ENCODE results near the gene PPP2R5C. TPM values are rescaled to one million over a fixed set of nuclear protein-coding genes. Genes with fewer than 3 reads are reported as not detected.
A peak's percentile ranks its signal among the peaks of the same experiment; 100 is the strongest.

Gene PPP2R5C
- total and polyA plus RNA-seq, 7 donors, result 90.2 to 175 (median 131) TPM

DNA sequence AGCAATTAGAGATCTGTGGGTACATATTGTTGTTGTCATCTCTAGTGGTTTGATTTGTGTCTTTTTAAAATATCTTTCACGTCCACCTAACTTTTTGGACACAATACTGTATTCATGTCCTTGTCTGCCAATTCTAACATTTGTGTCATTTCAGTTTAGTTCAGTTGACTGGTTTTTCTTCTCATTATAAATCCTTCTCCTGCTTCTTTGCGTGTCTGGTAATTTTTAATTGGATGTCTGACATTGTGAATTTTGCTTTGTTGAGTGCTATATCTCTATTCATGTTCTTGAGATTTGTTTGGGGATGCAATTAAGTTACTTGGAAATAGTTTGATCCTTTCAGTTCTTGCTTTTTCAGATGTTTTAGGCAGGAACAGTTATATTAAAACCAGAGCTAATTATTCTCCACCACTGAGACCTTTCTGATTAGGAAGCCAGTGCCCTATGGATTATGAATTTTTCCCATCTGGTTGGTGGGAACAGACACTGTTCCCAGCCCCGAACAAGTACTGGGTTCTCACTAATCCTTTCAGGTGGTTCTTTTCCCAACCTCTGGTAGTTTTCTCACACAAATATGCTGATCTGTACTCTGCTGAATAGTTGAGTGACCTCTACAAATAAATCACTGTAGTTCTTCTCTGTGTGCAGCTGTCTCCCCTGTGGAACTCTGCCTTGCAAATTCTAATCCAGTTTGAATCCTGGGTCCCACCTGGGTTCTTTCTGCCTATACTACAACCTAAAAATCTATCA, 111.7 kb downstream of the PPP2R5C start:
- Histone ChIP-seq H3K27me3 (no peaks in the 10 kb centered on the region), H3K27ac (peak overlapping the region in 2 of 4 donors; percentile 36 to 85), H3K36me3 (no peaks in the 10 kb centered on the region), H3K4me1 (peaks cover 0 to 60% (median 50%) of the 10 kb centered on the region in 4 donors), H3K9me3 (no peaks in the 10 kb centered on the region), H3K4me3 (no peak overlapping the region)
- TF ChIP-seq POLR2A (IDR thresholded peaks at IDR 0.05) (no peak), EP300 (IDR thresholded peaks at IDR 0.05) (no peak), POLR2AphosphoS5 (IDR thresholded peaks at IDR 0.05) (no peak)
- TF ChIP-seq, protein P1, sequence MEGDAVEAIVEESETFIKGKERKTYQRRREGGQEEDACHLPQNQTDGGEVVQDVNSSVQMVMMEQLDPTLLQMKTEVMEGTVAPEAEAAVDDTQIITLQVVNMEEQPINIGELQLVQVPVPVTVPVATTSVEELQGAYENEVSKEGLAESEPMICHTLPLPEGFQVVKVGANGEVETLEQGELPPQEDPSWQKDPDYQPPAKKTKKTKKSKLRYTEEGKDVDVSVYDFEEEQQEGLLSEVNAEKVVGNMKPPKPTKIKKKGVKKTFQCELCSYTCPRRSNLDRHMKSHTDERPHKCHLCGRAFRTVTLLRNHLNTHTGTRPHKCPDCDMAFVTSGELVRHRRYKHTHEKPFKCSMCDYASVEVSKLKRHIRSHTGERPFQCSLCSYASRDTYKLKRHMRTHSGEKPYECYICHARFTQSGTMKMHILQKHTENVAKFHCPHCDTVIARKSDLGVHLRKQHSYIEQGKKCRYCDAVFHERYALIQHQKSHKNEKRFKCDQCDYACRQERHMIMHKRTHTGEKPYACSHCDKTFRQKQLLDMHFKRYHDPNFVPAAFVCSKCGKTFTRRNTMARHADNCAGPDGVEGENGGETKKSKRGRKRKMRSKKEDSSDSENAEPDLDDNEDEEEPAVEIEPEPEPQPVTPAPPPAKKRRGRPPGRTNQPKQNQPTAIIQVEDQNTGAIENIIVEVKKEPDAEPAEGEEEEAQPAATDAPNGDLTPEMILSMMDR (IDR thresholded peaks at IDR 0.05), result no peak
- intact Hi-C loops (cut with DNase I), result loop anchor here (5.0 kb wide), 1 partner anchor 41 kb away; no protein-coding TSS in a partner anchor
- 93 to 96% methylated on average over 3 of the region's 3 CpGs for WGBS, 2 donors
- no peak for DNase-seq

- TF ChIP-seq POLR2A (IDR thresholded peaks at IDR 0.05) (no peak), EP300 (IDR thresholded peaks at IDR 0.05) (no peak), POLR2AphosphoS5 (IDR thresholded peaks at IDR 0.05) (no peak)
- TF ChIP-seq, protein P1 (IDR thresholded peaks at IDR 0.05), result no peak
- Histone ChIP-seq H3K27ac (peak overlapping the region in 2 of 4 donors; percentile 36 to 85), H3K4me1 (peaks cover 0 to 66% (median 55%) of the 10 kb centered on the region in 4 donors), H3K9me3 (no peaks in the 10 kb centered on the region), H3K36me3 (no peaks in the 10 kb centered on the region), H3K4me3 (no peak overlapping the region), H3K27me3 (no peaks in the 10 kb centered on the region)
- intact Hi-C loops (cut with DNase I), result loop anchor here (5.0 kb wide), 1 partner anchor 42 kb away; no protein-coding TSS in a partner anchor
- 41 to 54% methylated on average over 4 of the region's 4 CpGs for WGBS, 2 donors
- no peak for DNase-seq
Observed at GRCh38 chr14:101873991-101874390, 112.5 kb downstream of the PPP2R5C start.

DNA sequence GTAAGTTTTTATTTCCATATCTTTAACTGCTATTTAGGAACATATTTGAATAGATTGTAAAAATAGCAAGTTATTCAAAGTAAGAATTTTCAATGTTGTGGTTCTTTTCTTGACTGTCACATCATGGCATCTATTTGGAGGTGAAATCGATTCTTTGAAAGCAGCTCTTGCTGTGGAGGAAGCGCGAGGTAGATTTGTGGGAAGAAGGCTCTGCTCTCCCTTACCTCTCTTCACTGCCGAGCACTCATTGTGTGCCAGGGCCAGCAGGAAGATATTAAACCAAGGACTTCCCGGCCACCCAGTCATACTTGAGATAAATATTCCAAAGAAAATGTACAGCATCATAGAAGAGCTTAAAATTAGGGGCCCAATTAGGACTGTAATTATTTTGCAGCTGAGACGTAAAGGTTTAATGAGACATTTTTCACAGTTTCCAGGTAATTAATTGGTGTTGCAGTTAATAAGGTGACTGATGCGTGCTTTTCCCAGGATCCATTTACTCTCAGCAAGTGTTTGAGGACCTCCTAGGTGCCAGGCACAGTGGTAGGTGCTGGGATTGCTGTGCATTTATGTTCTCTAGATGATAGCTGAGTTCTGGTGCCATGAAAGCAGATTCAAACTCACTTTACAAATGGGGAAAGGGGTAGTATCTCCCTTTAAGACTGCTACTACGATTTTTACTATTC, 113.7 kb downstream of the PPP2R5C start:
- no peak overlapping the region for H3K4me3 ChIP-seq
- no peaks in the 10 kb centered on the region for H3K9me3 ChIP-seq
- no peaks in the 10 kb centered on the region for H3K36me3 ChIP-seq
- peak overlapping the region; percentile 8 to 85 (median 76) for H3K27ac ChIP-seq
- peaks cover 0 to 77% (median 58%) of the 10 kb centered on the region in 4 donors for H3K4me1 ChIP-seq
- 71 to 87% methylated on average over 8 of the region's 8 CpGs for WGBS, 2 donors
- no peak for DNase-seq
- TF ChIP-seq POLR2AphosphoS5 (IDR thresholded peaks at IDR 0.05) (no peak), EP300 (IDR thresholded peaks at IDR 0.05) (no peak), POLR2A (IDR thresholded peaks at IDR 0.05) (no peak)
- TF ChIP-seq, protein P1 (IDR thresholded peaks at IDR 0.05), result no peak
- H3K27me3 ChIP-seq, result no peaks in the 10 kb centered on the region
- intact Hi-C loops (cut with DNase I), result loop anchor here (5.0 kb wide), 2 partner anchors 63 to 103 kb away; no protein-coding TSS in a partner anchor

DNA sequence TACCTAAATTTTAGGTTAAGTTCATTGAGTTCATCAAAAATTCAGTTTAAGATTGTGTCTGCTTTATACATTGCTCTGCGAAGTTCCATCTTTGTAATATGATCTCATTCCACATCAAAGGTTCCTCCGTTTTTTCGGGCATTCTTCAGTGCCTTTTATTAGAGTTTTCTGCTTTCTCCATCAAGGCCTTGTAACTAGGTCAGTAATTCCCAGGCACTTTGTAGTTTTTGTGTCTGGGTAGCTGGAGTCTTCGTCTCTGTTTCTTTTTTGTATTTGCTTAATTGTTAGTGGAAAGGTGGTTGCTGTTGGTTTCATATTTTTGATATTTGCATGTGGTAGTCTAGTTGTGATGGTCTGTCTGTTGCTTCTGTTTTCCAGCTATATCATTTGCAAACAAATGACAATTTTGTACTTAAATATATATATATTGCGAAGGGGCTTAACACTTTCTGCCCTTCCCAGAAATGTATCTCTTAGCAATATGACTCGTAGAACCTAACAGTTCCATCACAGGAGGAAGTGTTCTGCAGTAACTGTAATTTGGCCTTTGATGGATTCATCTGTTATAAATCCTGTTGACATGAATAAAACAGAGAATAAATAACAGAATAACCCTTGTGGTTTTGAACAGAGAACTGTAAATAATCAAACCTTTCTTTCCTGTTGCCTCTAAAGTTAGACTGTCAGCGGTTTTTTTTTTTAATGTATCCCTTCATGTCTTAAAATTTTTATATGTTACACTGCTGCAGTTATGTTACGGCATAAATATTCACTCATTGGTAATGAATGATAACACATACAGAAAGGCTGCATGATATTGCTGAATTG, 114.4 kb downstream of the PPP2R5C start:
- Histone ChIP-seq H3K27me3 (no peaks in the 10 kb centered on the region), H3K4me1 (peaks cover 0 to 77% (median 58%) of the 10 kb centered on the region in 4 donors), H3K36me3 (no peaks in the 10 kb centered on the region), H3K27ac (peak overlapping the region; percentile 8 to 85 (median 76)), H3K9me3 (no peaks in the 10 kb centered on the region), H3K4me3 (peak overlapping the region in 1 of 4 donors; percentile 3)
- WGBS, 2 donors, result 38 to 41% methylated on average over 8 of the region's 8 CpGs
- intact Hi-C loops (cut with DNase I), result loop anchor here (5.0 kb wide), 2 partner anchors 64 to 104 kb away; no protein-coding TSS in a partner anchor
- TF ChIP-seq POLR2AphosphoS5 (IDR thresholded peaks at IDR 0.05), result no peak
- TF ChIP-seq POLR2A (IDR thresholded peaks at IDR 0.05), result no peak
- TF ChIP-seq EP300 (IDR thresholded peaks at IDR 0.05), result no peak
- DNase-seq, result no peak
